H54 (cell line): ENCODE data around the gene NR3C2.
"Not testable (repeated sequence)": the region's sequence is repeated elsewhere in the genome, so short reads cannot be mapped to it uniquely, and the experiment has no call there.

ENCODE experiments used
- DNase-seq: peaks from one replicate; pipeline ENCODE4 v3.0.0; 2011; ENCODE audit warnings: low spot score, mixed read lengths; ENCODE audit not compliant: insufficient read length
- FAIRE-seq: peaks from 3 replicates; lab custom pipeline; 2011; peaks lifted over from hg19 to GRCh38; lab: Jason Lieb, UNC
- POLR2A ChIP-seq: IDR thresholded peaks from 2 replicates; pipeline ENCODE4 v1.6.1; 2011; ENCODE audit warnings: low read depth, mild to moderate bottlenecking, low read length

Gene NR3C2

GRCh38 chr4:148207068-148207467 lies 235.1 kb downstream of the NR3C2 start:
- FAIRE-seq (no peak), DNase-seq (no peak)
- no peak for TF ChIP-seq POLR2A

- TF ChIP-seq POLR2A, result no peak
- FAIRE-seq (no peak), DNase-seq (no peak)
Observed at GRCh38 chr4:148205476-148205875, 236.7 kb downstream of the NR3C2 start.

DNA sequence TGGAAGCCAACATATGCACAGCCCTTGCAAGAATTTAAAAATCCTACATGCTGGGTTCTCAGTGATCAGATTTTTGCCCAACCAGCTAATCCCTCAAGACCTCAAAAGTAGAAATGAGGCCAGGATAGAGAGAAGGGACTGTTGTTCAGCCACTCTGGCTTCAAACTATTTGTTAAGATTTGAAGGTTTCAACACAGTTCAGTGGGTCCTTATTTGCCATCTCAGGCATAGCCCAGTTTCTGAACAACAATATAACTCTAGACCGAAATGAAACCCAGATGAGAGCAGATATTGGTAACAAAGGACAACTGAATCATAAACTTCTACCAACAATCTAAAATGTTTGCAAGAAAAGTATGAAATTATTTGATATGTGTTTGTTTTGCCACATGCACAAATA lies 237.3 kb downstream of the NR3C2 start:
- DNase-seq, result no peak
- TF ChIP-seq POLR2A, result no peak
- no peak for FAIRE-seq

DNA sequence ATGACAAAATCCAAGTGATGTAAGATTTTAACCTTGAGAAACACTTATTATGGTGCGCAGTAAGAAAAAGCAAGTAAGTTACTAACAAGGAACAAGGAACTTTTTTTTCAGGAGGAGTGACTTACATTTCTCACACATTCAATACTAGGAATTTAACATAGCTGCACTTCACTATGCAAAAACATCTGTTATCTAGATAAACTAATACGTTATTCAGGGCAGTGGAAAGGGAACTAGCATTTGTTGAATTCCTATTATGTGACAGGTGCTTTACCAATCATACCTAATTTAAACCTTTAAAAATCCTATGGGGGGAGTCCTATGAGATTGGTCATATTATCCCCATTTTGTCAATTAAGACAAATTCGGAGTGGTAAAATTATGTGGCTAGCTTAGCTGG lies 238.0 kb downstream of the NR3C2 start:
- no peak for TF ChIP-seq POLR2A
- no peak for DNase-seq
- no peak for FAIRE-seq

GRCh38 chr4:148203056-148203898 lies 238.9 kb downstream of the NR3C2 start:
- DNase-seq (no peak), FAIRE-seq (no peak)
- TF ChIP-seq POLR2A, result no peak

DNA sequence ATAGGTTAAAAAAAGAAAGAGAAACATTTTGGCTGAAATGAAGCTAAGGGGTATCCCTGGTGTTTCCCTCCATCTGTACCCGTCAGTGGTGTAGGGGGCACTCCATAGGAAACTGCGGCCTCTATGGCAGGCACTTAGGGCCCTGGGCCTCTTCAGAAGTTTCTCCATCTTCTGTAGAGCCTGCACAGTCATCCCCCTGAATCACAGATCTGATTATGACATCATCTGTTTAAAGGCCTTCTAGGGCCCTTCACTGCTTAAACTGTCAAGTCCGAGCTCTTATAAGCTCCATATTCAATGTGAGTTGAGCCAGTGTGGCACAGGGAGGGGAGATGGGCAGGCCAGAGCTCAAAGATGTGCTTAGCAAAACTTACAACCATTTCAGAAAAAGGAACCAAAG lies 241.3 kb downstream of the NR3C2 start:
- TF ChIP-seq POLR2A, result no peak
- DNase-seq (no peak), FAIRE-seq (no peak)

GRCh38 chr4:148196164-148196563 lies 246.1 kb downstream of the NR3C2 start:
- no peak for DNase-seq
- TF ChIP-seq POLR2A, result no peak
- no peak for FAIRE-seq

DNA sequence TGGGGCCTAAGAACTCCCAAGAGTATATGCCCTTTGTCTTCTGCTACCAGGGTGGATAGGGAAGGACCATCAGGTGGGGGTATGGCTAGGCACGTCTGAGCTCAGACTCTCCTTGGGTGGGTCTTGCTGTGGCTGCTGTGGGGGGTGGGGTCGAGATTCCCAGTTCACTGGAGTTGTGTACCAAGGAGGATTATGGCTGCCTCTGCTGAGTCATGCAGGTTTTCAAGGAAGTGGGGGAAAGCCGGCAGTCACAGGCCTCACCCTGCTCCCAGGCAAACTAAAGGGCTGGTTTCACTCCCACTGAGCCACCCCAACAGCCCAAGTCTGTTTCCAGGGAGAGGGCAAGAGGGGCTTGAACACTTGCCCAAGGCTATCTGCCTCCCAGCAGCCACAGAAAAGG lies 249.7 kb downstream of the NR3C2 start:
- no peak for FAIRE-seq
- TF ChIP-seq POLR2A, result no peak
- DNase-seq, result no peak

GRCh38 chr4:148187454-148188222 lies 254.6 kb downstream of the NR3C2 start:
- not testable (repeated sequence) for FAIRE-seq

GRCh38 chr4:148184922-148185321 lies 257.3 kb downstream of the NR3C2 start:
- FAIRE-seq, result no peak

More at GRCh38 chr4:148187454-148188222, 254.6 kb downstream of the NR3C2 start:
- not testable (repeated sequence) for DNase-seq

GRCh38 chr4:148182230-148182911 lies 259.8 kb downstream of the NR3C2 start:
- DNase-seq, result no peak
- TF ChIP-seq POLR2A, result no peak
- no peak for FAIRE-seq

More at GRCh38 chr4:148184922-148185321, 257.3 kb downstream of the NR3C2 start:
- DNase-seq, result no peak
- TF ChIP-seq POLR2A, result no peak

- DNase-seq (no peak), FAIRE-seq (no peak)
- TF ChIP-seq POLR2A, result no peak
Observed at GRCh38 chr4:148173397-148174017, 268.7 kb downstream of the NR3C2 start.

DNA sequence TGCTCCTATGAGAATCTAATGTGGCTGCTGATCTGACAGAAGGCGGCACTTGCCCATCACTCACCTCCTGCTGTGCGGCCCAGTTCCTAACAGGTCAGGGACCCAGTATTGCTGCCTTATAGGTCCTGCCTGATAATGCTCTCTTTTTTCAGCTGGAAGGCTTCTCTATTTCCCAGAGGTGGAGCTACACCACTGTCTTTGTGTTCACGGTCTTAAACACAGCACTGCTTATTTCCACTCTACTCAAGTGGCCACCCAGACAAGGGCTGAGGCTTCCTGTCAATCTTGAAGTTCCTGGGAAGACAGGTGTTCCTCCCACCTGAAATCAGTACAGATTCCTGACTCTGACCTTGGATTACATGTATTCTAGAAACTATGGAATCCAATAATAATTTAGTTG lies 270.6 kb downstream of the NR3C2 start:
- DNase-seq (no peak), FAIRE-seq (no peak)
- no peak for TF ChIP-seq POLR2A
